RCC 7860 (cell line): Measurements from ENCODE around the gene COL5A1.
"Not testable (repeated sequence)": the region's sequence is repeated elsewhere in the genome, so short reads cannot be mapped to it uniquely, and the experiment has no call there.

Source experiments
- DNase-seq: peaks from one replicate; pipeline ENCODE4 v3.0.0-alpha.2; 2015; ENCODE audit warnings: low spot score
- FAIRE-seq: peaks from 2 replicates; lab custom pipeline; 2012; peaks lifted over from hg19 to GRCh38; lab: Jason Lieb, UNC

COL5A1 gene

GRCh38 chr9:134670851-134671281 lies 29.3 kb downstream of the COL5A1 start:
- FAIRE-seq (no peak), DNase-seq (no peak)

- DNase-seq, result no peak
- no peak for FAIRE-seq
These were observed 29.9 kb downstream of the COL5A1 start for GRCh38 chr9:134671341-134672113.

- DNase-seq, result no peak
- no peak for FAIRE-seq
These were observed 34.8 kb downstream of the COL5A1 start for GRCh38 chr9:134676361-134676760.

- no peak for FAIRE-seq
These were observed 35.3 kb downstream of the COL5A1 start for GRCh38 chr9:134676886-134677285.

GRCh38 chr9:134677743-134678142 lies 36.1 kb downstream of the COL5A1 start:
- DNase-seq, result no peak

More at GRCh38 chr9:134676886-134677285, 35.3 kb downstream of the COL5A1 start:
- DNase-seq, result no peak

GRCh38 chr9:134678206-134678605 lies 36.6 kb downstream of the COL5A1 start:
- DNase-seq (no peak), FAIRE-seq (no peak)

More at GRCh38 chr9:134677743-134678142, 36.1 kb downstream of the COL5A1 start:
- no peak for FAIRE-seq

- FAIRE-seq, result no peak
These were observed 37.3 kb downstream of the COL5A1 start for GRCh38 chr9:134678666-134679443.

GRCh38 chr9:134679616-134680392 lies 38.2 kb downstream of the COL5A1 start:
- DNase-seq (no peak), FAIRE-seq (no peak)

More at GRCh38 chr9:134678666-134679443, 37.3 kb downstream of the COL5A1 start:
- DNase-seq, result no peak

- no peak for FAIRE-seq
- no peak for DNase-seq
These were observed 38.9 kb downstream of the COL5A1 start for GRCh38 chr9:134680393-134681060.

- FAIRE-seq, result no peak
These were observed 39.6 kb downstream of the COL5A1 start for GRCh38 chr9:134681061-134681661.

GRCh38 chr9:134682026-134682425 lies 40.4 kb downstream of the COL5A1 start:
- DNase-seq (no peak), FAIRE-seq (no peak)

More at GRCh38 chr9:134681061-134681661, 39.6 kb downstream of the COL5A1 start:
- no peak for DNase-seq

GRCh38 chr9:134682651-134683364 lies 41.2 kb downstream of the COL5A1 start:
- FAIRE-seq (no peak), DNase-seq (no peak)

GRCh38 chr9:134683714-134684374 lies 42.2 kb downstream of the COL5A1 start:
- DNase-seq (no peak), FAIRE-seq (no peak)

GRCh38 chr9:134684375-134684723 lies 42.7 kb downstream of the COL5A1 start:
- FAIRE-seq, result no peak

GRCh38 chr9:134684941-134685340 lies 43.3 kb downstream of the COL5A1 start:
- not testable (repeated sequence) for DNase-seq, FAIRE-seq

More at GRCh38 chr9:134684375-134684723, 42.7 kb downstream of the COL5A1 start:
- DNase-seq, result no peak

- DNase-seq, result no peak
- no peak for FAIRE-seq
These were observed 44.2 kb downstream of the COL5A1 start for GRCh38 chr9:134685784-134686183.

GRCh38 chr9:134686896-134687295 lies 45.3 kb downstream of the COL5A1 start:
- no peak for FAIRE-seq

GRCh38 chr9:134687556-134687955 lies 46.0 kb downstream of the COL5A1 start:
- DNase-seq (no peak), FAIRE-seq (no peak)

More at GRCh38 chr9:134686896-134687295, 45.3 kb downstream of the COL5A1 start:
- DNase-seq, result no peak

- DNase-seq (no peak), FAIRE-seq (no peak)
These were observed 46.6 kb downstream of the COL5A1 start for GRCh38 chr9:134688231-134688630.
